Measurements from ENCODE around the gene TBL1Y.

DNA sequence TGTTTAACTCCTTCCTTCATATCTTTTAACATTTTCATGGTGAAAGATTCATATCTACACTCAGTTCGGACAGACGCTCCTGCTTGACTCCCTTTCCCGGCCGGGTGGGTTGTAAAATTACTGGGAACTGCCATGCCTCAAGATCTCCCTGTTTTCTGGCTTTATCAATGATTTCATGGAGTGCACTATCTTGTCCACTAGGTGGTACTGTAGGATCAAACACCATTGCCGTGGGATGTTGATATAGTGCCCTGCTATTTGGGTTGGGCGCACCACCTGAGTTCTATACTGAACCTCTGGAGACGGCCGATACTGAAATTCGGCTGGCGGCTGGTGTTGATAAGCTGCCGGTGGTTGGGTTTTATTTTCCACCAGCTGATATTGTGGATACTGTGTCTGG is 54.2 kb downstream of the TBL1Y start:
- TF ChIP-seq GATA3 (IDR thresholded peaks at IDR 0.05; ENCODE audit: low read depth, low read length) (no peak), GATA2 (IDR thresholded peaks at IDR 0.05; ENCODE audit: low read depth, low read length) (no peak)
